Measurements from ENCODE around the gene KIFC1. TPM values are rescaled to one million over a fixed set of nuclear protein-coding genes. Genes with fewer than 3 reads are reported as not detected.

Gene KIFC1
- total RNA-seq, 1 experiment from 2014 or later = 120 TPM

DNA sequence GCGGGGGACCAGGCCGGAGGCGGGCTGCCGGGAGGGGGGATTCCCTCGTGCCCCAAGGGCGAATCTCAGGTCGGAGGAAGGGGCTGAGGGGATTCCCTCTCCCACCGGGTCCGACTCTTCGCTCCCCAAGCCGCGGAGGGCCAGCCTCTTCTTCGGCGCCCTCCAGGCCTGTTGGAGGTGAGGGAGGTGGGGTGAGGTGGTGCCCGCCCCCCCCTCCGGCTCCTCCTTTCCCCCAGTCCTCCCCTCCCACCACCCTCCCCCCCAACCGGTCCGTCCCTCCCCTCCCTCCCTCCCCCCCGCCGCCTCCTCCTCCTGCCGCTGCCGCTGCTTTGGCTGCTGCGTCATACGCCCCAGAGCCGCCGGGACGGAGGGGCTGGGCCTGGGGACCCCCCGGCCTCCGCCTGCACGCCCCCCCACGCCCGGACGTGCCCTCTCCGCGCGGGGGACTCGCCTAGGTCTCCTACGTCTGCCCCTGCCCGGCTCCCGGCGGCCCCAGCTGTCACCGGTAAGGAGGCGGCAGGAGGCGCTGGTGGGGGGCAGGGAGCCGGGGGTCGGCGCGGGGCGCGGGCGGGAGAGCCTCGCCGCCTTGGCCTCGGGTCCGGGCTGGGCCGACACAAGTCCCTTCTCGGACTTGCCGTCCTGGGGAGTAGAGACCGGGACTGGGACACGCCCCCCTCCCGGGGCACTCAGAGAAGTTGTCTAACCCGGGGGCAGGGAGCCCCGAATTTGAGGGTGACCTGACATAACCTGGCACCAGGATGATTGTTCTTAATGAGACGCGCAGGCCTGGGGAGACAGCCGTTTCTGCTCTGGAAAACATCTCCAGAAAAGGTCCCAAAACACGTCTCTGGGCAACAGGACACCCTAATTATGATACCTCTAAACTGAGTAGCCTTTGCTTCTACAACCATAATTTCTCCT is 19.3 kb downstream of the KIFC1 start, which contains the start of gene PHF1:
Gene PHF1 (plus strand): TSS at position 304 of the 921 bp plus-strand sequence. CDS start 1,250 bp downstream, outside the sequence.
- H3K27ac ChIP-seq = peak within 1 kb of the TSS; percentile 85
- peak within 1 kb of the TSS; percentile 79 for H3K4me3 ChIP-seq
- DNase-seq (ENCODE audit: low read depth in 1 of 2, low spot score in 2 of 2) = peak in 1 of 2 experiments; percentile 90
- H3K27me3 ChIP-seq (replicated peaks) = no peaks in the 10 kb centered on the region
- no peaks in the 10 kb centered on the region for H3K9me3 ChIP-seq (replicated peaks)
- peaks cover 76% of the 10 kb centered on the region for H3K36me3 ChIP-seq
- H3K4me1 ChIP-seq (replicated peaks) = peaks cover 22% of the 10 kb centered on the region

DNA sequence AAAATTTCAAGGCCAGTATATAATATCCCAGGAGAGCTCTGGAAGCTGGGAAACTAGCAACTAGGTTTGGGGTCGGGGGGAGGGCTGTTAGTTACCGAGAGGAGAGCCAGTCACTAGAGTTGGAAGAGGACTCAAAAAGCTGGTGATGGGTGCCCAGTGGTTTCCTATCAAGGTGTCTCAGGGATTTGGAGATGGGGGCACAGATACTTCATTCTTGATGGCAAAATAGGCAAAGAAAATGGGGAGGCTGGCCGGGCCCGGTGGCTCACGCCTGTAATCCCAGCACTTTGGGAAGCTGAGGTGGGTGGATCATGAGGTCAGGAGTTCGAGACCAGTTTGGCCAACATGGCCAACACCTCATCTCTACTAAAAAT is 20.0 kb downstream of the KIFC1 start:
- no peak for DNase-seq (ENCODE audit: low read depth in 1 of 2, low spot score in 2 of 2)
- Histone ChIP-seq H3K27ac (peak overlapping the region; percentile 85), H3K9me3 (replicated peaks) (no peaks in the 10 kb centered on the region), H3K36me3 (peaks cover 75% of the 10 kb centered on the region), H3K27me3 (replicated peaks) (no peaks in the 10 kb centered on the region), H3K4me1 (replicated peaks) (peaks cover 28% of the 10 kb centered on the region), H3K4me3 (peak overlapping the region; percentile 79)

DNA sequence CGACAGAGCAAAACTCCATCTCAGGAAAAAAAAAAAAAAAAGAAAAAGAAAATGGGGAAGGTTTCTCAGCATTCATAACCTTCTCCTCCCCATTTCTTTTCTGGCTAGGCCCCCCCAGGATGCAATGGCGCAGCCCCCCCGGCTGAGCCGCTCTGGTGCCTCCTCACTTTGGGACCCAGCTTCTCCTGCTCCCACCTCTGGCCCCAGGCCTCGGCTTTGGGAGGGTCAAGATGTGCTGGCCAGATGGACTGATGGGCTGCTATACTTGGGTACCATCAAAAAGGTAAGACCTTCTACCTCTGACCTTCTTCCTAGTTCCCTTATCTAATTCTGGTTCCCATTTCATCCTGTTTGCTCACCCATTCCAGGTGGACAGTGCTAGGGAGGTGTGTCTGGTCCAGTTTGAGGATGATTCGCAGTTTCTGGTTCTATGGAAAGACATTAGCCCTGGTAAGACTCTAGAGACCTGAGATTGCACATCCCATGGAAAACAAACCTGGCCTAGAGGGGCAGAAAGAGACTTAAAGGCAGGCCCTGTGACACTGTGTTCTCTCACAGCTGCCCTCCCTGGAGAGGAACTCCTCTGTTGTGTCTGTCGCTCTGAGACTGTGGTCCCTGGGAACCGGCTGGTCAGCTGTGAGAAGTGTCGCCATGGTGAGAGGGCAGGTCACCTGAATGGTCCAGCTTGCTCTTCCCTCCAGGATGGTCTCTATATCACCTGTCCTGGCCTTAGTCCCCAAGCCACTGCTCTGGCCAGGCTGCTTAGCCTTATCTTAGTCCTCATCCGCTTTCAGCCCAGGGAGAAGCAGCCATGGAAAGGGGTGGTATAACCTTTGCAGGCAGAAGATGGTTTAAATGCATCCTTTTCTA is 20.8 kb downstream of the KIFC1 start:
- peaks cover 32% of the 10 kb centered on the region for H3K4me1 ChIP-seq (replicated peaks)
- H3K36me3 ChIP-seq = peaks cover 70% of the 10 kb centered on the region
- H3K27me3 ChIP-seq (replicated peaks) = no peaks in the 10 kb centered on the region
- H3K27ac ChIP-seq = no peak overlapping the region
- H3K4me3 ChIP-seq = no peak overlapping the region
- DNase-seq (ENCODE audit: low read depth in 1 of 2, low spot score in 2 of 2) = no peak
- H3K9me3 ChIP-seq (replicated peaks) = no peaks in the 10 kb centered on the region

DNA sequence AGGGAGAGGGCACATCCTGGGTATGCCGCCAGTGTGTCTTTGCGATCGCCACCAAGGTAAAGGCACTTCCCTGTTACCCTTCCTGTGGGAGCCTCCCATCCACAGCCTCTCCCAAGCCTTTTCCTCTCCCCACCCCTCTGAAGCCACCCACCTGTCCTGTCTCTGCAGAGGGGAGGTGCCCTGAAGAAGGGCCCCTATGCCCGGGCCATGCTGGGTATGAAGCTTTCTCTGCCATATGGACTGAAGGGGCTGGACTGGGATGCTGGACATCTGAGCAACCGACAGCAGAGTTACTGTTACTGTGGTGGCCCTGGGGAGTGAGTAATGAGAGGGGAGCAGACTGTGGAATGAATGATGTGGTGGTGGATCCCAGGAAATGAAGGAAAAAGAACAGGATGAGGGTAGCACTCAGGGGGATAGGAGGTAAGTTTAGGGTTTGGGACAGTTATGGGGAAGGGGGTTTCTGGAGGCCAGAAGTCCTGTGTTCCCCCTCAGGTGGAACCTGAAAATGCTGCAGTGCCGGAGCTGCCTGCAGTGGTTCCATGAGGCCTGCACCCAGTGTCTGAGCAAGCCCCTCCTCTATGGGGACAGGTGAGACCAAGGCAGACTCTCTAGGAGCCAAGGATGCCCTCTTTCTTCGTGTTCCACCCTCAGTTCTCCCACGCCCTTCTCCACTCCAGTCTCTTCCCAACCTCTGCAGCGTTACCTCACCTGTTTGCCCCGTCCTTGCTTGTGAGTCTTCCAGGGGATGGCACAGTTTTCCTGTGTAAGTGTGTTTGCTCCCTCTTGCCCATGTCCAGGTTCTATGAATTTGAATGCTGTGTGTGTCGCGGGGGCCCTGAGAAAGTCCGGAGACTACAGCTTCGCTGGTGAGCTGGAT is 21.9 kb downstream of the KIFC1 start:
- H3K27ac ChIP-seq = no peak overlapping the region
- no peak for DNase-seq (ENCODE audit: low read depth in 1 of 2, low spot score in 2 of 2)
- H3K27me3 ChIP-seq (replicated peaks) = no peaks in the 10 kb centered on the region
- H3K9me3 ChIP-seq (replicated peaks) = no peaks in the 10 kb centered on the region; the same call in 1 of the 2 replicates
- peaks cover 34% of the 10 kb centered on the region for H3K4me1 ChIP-seq (replicated peaks)
- no peak overlapping the region for H3K4me3 ChIP-seq
- peaks cover 59% of the 10 kb centered on the region for H3K36me3 ChIP-seq

GRCh38 chr6:33414592-33415271 is 23.1 kb downstream of the KIFC1 start:
- Histone ChIP-seq H3K36me3 (peaks cover 49% of the 10 kb centered on the region), H3K4me3 (no peak overlapping the region), H3K4me1 (replicated peaks) (peaks cover 42% of the 10 kb centered on the region), H3K27me3 (replicated peaks) (no peaks in the 10 kb centered on the region), H3K9me3 (replicated peaks) (no peaks in the 10 kb centered on the region; the same call in 1 of the 2 replicates), H3K27ac (no peak overlapping the region)
- DNase-seq (ENCODE audit: low read depth in 1 of 2, low spot score in 2 of 2) = no peak

- no peaks in the 10 kb centered on the region; the same call in 1 of the 2 replicates for H3K9me3 ChIP-seq (replicated peaks)
- no peaks in the 10 kb centered on the region for H3K27me3 ChIP-seq (replicated peaks)
- no peak for DNase-seq (ENCODE audit: low read depth in 1 of 2, low spot score in 2 of 2)
- no peak overlapping the region for H3K4me3 ChIP-seq
- H3K27ac ChIP-seq = no peak overlapping the region
- peaks cover 39% of the 10 kb centered on the region for H3K4me1 ChIP-seq (replicated peaks)
- peaks cover 44% of the 10 kb centered on the region for H3K36me3 ChIP-seq
Measured at GRCh38 chr6:33415831-33416230, 24.2 kb downstream of the KIFC1 start.

GRCh38 chr6:33416386-33417127 is 24.9 kb downstream of the KIFC1 start:
- Histone ChIP-seq H3K4me1 (replicated peaks) (peaks cover 36% of the 10 kb centered on the region), H3K27me3 (replicated peaks) (no peaks in the 10 kb centered on the region), H3K36me3 (peaks cover 44% of the 10 kb centered on the region), H3K27ac (peak overlapping the region; percentile 78), H3K9me3 (replicated peaks) (no peaks in the 10 kb centered on the region; the same call in 1 of the 2 replicates), H3K4me3 (peak overlapping the region; percentile 52)
- DNase-seq (ENCODE audit: low read depth in 1 of 2, low spot score in 2 of 2) = peak in 1 of 2 experiments; percentile 21

GRCh38 chr6:33417128-33417902 is 25.7 kb downstream of the KIFC1 start:
- peak overlapping the region; percentile 52 for H3K4me3 ChIP-seq
- peak overlapping the region; percentile 78 for H3K27ac ChIP-seq
- peaks cover 42% of the 10 kb centered on the region for H3K36me3 ChIP-seq
- H3K9me3 ChIP-seq (replicated peaks) = no peaks in the 10 kb centered on the region; the same call in 1 of the 2 replicates
- H3K4me1 ChIP-seq (replicated peaks) = peaks cover 33% of the 10 kb centered on the region
- DNase-seq (ENCODE audit: low read depth in 1 of 2, low spot score in 2 of 2) = peak; percentile 75 to 77
- H3K27me3 ChIP-seq (replicated peaks) = no peaks in the 10 kb centered on the region

DNA sequence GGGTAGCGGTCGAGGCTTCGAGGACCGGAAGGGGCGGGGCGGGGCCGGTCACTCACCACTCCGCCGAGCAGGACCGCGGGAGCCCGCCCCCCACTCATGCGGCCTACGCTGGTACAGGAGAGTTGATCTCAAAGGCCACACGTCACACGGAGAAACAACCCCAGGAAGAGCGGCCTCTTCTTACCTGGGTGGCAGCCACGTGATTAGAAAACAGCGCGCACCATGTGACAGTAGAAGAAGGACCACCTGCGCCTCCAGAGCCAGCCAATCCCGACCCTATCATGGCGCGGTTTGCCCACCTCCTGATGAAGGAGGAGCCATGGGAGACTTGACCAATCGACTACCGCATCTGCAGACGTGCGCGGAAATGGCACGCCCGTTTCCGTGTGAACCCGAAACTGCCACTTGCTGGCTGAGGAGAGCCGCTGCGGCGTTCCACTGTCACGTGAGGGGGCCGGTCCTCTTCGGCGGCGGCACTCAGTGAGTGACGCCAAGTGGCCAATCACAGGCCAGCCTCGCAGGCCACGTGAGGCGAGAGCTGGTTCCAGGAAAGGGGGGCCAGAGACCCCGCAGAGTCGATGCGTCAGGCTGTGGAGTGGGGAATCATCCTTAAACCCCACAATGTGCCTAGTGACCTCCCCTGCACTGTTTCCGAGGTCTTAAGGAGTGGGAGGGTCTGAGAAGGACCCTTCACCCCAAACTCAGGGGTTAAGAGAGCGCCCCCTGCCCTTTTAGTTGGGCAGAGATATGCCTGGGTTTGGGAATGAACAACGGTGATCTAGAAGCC is 26.5 kb downstream of the KIFC1 start, which contains the start of gene CUTA:
Gene CUTA (minus strand): TSS at position 205 of the 787 bp plus-strand sequence. CDS start 107 bp downstream, at position 98.
- Histone ChIP-seq H3K36me3 (peaks cover 34% of the 10 kb centered on the region), H3K4me1 (replicated peaks) (peaks cover 33% of the 10 kb centered on the region), H3K9me3 (replicated peaks) (no peaks in the 10 kb centered on the region; the same call in 1 of the 2 replicates), H3K27ac (peak within 1 kb of the TSS; percentile 78), H3K4me3 (peak within 1 kb of the TSS; percentile 52), H3K27me3 (replicated peaks) (no peaks in the 10 kb centered on the region)
- peak; percentile 99 for DNase-seq (ENCODE audit: low read depth in 1 of 2, low spot score in 2 of 2)

GRCh38 chr6:33418690-33419291 is 27.2 kb downstream of the KIFC1 start:
- peaks cover 27% of the 10 kb centered on the region for H3K36me3 ChIP-seq
- H3K4me1 ChIP-seq (replicated peaks) = peaks cover 33% of the 10 kb centered on the region
- H3K4me3 ChIP-seq = peak overlapping the region; percentile 52
- no peaks in the 10 kb centered on the region for H3K27me3 ChIP-seq (replicated peaks)
- H3K9me3 ChIP-seq (replicated peaks) = no peaks in the 10 kb centered on the region; the same call in 1 of the 2 replicates
- peak overlapping the region; percentile 77 for H3K27ac ChIP-seq
- peak in 1 of 2 experiments; percentile 42 for DNase-seq (ENCODE audit: low read depth in 1 of 2, low spot score in 2 of 2)

Measured in SJSA1 (cell line).